Central memory CD4-positive, alpha-beta T cell (primary cell): Measurements from ENCODE around the gene VSTM5.

Experiments
- DNase-seq: peaks from one replicate; pipeline ENCODE4 v3.0.0; 2022

The VSTM5 gene

GRCh38 chr11:93842034-93842433, 8.4 kb downstream of the VSTM5 start:
- DNase-seq = no peak

- DNase-seq = no peak
Measured at GRCh38 chr11:93841446-93841845, 9.0 kb downstream of the VSTM5 start.

- DNase-seq = no peak
Measured at GRCh38 chr11:93840981-93841380, 9.4 kb downstream of the VSTM5 start.

- no peak for DNase-seq
Measured at GRCh38 chr11:93840180-93840579, 10.2 kb downstream of the VSTM5 start.

GRCh38 chr11:93838967-93839366, 11.5 kb downstream of the VSTM5 start:
- no peak for DNase-seq

DNA sequence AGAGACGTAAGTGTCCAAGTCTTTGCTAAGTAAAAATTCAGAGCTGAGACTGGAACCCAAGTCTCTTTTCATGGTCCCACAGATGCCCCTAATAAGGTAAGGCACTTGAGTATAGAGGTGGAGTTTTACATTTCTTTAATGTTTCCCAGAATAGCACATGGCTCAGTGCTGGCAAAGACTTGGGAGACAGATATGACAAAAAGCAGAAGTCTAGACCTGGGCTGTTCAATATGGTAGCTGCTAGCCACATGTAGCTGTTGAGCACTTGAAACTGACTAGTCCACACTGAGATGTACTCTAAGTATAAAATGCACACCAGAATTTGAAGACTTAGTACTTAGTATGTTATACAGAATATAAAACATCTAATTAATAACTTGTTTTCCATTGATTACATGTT, 17.6 kb downstream of the VSTM5 start:
- no peak for DNase-seq

DNA sequence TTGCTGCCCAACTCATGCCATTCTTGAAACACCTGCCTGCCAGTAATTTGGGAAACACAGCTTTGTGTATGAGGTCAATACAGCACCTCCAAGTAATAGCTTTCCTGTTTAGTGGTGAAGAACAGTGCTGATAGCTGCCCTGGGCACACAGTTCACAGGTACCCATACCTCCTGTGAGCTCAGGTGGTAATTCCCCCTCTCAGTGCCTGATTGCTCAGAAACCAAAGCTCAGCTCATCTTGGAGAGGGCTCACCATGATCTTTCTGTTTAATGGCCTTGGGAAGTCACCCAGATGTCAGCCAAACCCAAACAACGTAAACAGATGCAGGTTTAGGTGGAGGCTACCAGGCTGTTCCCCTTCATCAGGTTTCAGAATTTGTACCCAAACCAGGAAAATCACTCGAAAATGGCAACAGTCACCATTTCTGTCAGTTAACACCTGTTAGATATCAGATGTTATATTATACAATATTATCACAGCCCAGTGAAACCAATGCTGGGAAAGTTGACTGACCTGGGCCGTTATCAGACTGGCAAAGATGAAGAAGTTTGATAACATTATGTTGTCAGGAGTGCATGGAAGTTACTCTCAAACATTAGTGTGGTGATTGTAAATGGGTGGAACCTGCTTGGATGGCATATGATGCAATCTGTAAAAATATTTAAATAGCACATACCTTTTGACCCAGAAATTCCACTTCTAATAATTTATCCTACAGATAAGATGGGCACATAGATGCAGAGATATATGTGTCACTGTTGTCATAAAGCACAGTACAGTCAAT, 18.9 kb downstream of the VSTM5 start:
- no peak for DNase-seq

- no peak for DNase-seq
Measured at GRCh38 chr11:93829598-93829997, 20.8 kb downstream of the VSTM5 start.

DNA sequence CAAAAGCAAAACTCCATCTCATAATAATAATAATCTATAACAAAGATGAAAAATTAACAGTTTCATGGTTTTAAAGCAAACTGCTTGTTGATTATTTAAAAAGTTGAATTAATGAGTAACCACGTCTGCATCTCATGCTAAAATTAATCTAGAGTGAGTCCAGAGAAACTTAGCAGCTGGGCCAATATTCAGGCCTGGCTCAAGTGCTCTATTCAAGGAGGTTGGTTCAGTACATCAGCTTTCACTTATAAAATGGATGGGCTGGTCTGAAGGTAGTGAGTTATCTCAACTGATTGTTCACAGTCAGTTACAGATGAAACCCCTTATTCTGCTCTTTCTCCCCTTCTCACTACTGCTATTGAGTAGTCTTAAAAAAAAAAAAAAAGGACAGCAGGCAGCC, 23.1 kb downstream of the VSTM5 start:
- no peak for DNase-seq

DNA sequence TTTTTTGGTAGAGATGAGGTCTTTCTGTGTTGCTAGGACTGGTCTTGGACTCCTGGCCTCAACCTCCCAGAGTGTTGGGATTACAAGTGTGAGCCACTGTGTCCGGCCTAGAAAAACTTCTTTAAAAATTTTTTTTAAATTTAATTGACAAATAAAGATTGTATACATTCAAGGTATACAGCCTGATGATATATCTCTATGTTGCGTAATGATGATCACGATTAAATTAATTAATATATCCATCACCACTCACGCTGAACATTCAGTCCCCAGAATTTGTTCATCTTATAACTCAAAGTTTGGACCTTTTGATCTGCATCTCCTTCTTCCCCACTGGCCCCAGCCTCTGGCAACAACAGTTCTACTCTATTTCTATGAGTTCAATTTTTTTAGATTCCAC, 27.2 kb downstream of the VSTM5 start:
- no peak for DNase-seq

DNA sequence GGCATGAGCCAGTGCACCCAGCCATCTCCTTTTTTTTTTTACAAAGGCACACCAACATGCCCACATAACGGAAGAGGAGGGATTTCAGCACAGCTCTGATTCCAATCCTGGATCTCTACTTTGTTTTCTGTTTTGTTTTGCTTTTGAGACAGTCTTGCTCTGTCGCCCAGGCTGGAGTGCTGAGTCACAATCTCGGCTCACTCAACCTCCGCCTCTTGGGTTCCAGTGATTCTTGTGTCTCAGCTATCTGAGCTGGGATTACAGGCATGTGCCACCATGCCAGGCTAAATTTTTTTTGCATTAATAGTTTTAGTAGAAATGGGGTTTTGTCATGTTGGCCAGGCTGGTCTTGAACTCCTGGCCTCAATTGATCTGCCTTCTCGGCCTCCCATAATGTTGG, 28.1 kb downstream of the VSTM5 start:
- DNase-seq = no peak

DNA sequence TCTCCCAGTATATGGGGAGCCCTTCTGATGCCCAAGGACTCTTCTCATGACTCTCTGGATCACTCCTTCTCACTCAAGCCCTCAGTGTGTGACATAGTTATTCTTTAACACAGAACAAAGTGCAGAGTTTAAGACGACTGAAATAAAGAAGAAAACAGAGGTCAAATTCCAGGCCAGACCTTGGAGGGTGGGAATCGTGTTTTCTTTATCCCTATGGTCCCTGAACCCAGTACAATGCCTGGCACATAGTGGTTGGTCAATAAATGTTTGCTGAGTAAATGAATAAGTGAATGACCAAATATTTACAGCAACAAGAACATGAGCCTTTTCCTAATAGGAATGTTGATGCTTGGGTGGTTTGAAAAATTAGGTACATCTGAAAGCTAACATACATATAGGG, 28.8 kb downstream of the VSTM5 start:
- no peak for DNase-seq

GRCh38 chr11:93820847-93821246, 29.6 kb downstream of the VSTM5 start:
- no peak for DNase-seq

DNA sequence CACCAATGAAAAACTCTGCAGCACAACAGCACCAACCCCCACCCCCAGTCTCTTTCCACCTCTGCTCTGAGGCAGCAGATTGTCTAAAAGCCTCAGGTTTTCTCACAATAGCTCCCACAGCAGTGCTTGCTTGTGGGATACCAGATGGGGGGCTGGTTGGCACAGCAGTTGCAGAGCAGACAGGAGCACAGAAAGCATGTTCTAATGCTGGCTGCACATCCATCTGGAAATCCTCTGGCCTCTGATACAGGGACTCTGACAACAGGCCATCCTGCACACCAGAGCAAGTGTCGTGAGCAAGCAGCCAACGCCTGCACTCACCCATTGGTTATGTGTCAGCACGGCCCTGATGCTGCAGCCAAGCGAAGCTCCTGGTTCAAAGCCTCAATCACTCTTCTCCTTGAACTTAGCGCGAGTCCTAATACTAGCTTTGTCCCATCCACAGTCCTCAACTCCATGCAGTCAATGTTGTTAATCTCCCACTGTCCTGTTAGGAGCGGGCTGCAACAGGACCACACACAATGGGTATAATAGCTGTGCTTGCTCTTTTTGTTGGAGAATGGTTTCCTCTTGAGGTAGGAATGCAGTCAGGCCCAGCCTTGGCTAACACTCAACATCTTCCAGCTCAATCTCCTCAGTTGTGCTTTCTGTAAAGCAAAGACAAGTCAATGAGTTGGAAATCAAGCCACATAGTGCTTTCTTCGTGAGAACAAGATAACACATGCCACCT, 30.3 kb downstream of the VSTM5 start:
- DNase-seq = no peak

DNA sequence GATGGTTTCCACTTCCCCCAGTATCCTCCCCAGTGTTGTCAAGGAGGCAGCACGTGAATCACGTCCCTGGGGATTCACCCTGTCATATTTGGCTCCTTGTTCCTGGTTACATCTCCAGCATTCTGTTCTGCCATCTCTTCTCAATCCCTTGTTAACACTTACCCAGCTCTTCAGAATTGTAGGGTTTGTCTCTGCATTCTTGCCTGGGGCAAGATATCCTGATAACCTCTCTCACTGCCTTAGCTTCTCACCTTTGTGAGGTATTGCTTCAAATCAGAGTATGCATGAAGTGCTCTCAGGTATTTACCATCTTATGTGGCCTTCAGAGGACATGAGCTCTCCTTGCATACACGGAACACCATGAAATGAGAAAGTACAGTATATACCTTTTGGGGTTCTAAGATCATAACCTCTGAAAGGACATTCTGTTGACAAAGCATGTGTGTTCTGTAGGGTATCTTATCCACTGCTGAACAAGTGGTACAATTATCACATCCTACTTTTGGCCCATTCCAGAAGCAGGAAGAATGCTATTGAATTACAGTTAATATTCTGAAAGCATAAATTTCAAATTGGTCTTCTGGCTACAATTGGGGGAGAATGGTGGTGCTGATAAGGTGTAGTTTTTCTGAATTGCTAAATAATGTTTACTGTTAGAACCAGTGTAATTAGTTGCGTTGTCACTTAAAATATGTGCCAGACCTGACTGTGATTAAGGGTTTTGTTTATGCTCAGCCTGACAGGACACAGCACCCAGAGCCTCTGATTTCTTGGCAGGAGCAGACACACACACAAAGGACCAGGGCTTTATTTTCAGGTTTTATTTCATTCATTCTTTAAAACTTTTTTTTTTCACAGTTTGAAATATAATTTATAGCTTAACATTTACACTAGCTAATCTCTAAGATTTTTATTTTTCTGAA, 32.7 kb downstream of the VSTM5 start:
- no peak for DNase-seq

DNA sequence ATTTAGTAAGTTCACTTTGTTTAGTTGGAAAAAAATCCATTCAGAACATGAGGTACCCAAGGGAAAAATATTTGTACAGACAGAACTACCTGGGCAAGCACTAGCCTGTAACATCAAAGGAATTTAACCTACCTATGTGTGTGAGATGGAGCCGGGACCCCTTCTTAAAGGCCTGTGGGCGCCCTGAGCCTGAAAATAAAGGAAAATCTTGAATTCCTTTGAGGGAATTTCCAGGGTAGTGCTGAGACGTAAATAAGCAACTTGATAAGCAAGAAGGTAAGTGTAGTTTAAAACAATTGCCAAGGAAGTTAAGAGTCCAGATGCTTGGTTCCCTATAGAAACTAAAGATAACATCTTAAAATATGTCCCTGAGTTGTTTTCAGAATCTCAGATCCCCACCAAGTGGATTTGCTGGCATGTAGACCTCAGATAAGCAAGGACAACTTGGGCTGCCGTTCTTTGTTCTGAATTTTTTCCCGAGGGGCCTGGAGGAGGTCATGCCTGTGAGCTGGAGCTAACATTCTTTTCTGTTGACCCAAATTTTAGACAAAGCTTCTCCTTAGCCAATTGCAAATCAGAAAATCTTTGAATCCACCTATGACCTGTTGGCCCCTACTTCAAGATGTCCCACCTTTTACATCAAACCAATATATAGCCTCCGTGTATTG, 35.3 kb downstream of the VSTM5 start:
- no peak for DNase-seq

GRCh38 chr11:93813974-93814373, 36.4 kb downstream of the VSTM5 start:
- no peak for DNase-seq

GRCh38 chr11:93807980-93808379, 42.4 kb downstream of the VSTM5 start:
- DNase-seq = no peak

DNA sequence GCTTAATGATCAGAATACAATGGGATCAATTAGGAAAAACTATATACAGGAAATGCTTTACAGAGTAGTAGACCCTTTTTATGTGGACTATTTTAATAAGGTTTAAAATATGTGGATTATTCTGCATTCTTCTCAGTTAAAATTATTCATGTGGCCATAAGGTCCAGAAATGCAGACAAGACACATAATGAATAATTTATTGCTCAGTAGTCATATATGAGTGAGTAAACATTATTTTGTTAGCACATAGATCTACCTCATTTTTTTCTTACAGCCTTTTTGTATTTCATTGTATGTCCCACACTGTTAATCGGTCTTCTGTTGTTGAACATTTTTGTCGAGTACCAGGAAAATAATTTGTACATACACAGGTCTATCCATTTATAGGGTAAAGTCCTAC, 45.5 kb downstream of the VSTM5 start:
- no peak for DNase-seq

DNA sequence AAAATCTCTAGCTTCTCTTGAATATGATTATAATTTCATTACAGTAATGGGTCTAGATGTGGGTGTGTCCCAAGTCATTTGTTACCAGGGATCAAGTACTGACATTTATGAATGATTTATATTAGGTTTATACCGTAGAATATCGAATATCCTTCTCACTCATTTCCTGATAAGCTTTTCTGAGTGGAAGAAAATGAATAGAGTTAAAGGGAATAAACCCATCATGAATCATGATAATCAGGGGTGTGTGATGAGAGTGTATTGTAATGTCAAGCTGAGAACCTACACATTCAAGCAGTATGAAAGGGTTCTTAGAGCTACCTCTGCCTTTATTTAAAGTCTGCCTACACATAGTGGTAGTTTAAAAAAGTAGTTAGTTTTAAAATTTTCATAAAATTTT, 49.1 kb downstream of the VSTM5 start:
- DNase-seq = no peak

GRCh38 chr11:93796441-93797231, 53.8 kb downstream of the VSTM5 start:
- no peak for DNase-seq

DNA sequence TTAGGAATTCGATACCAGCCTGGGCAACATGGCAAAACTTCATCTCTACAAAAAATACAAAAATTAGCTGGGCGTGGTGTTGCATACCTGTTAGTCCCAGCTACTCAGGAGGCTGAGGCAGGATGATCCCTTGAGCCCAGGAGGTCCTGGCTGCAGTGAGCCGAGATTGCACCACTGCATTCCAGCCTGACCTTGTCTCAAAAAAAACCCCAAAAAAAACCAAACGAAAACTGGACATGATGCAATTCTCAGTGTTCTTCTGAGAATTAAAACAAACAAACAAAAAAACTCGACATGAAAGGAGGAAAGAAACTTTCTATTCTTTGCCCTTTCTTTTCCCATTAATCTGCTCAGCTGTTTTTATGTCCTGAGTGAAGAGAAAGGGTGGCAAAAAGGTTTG, 58.9 kb downstream of the VSTM5 start:
- DNase-seq = no peak
